LNCAP (cell line): ENCODE results near the gene SLC6A11.

Experiments used
- TF ChIP-seq, protein P1 (sequence below): fragments of 450-650 bp; IDR thresholded peaks from 2 replicates; pipeline ENCODE4 v1.5.1; 2017; ENCODE audit warnings: mild to moderate bottlenecking

The SLC6A11 gene

DNA sequence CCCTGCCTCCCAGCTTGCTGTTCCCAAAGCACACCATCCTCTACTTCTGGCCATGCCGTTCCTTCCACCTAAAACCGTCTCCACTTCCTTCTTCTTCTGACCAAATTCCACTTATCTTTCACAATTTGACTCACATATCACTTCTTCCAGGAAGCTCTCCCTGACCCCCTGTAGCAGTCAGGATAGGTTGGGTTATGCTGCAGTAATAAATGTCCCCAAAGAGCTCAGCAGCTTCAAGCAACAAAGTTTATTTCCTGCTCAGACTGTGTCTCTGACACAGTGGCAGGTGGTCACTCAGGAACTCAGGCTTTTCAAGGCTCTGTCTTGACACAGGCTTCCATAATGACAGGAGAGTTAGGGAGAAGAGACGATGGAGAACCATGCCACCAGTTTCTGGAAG, 27.4 kb downstream of the SLC6A11 start:
- TF ChIP-seq, protein P1, sequence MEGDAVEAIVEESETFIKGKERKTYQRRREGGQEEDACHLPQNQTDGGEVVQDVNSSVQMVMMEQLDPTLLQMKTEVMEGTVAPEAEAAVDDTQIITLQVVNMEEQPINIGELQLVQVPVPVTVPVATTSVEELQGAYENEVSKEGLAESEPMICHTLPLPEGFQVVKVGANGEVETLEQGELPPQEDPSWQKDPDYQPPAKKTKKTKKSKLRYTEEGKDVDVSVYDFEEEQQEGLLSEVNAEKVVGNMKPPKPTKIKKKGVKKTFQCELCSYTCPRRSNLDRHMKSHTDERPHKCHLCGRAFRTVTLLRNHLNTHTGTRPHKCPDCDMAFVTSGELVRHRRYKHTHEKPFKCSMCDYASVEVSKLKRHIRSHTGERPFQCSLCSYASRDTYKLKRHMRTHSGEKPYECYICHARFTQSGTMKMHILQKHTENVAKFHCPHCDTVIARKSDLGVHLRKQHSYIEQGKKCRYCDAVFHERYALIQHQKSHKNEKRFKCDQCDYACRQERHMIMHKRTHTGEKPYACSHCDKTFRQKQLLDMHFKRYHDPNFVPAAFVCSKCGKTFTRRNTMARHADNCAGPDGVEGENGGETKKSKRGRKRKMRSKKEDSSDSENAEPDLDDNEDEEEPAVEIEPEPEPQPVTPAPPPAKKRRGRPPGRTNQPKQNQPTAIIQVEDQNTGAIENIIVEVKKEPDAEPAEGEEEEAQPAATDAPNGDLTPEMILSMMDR = no peak

DNA sequence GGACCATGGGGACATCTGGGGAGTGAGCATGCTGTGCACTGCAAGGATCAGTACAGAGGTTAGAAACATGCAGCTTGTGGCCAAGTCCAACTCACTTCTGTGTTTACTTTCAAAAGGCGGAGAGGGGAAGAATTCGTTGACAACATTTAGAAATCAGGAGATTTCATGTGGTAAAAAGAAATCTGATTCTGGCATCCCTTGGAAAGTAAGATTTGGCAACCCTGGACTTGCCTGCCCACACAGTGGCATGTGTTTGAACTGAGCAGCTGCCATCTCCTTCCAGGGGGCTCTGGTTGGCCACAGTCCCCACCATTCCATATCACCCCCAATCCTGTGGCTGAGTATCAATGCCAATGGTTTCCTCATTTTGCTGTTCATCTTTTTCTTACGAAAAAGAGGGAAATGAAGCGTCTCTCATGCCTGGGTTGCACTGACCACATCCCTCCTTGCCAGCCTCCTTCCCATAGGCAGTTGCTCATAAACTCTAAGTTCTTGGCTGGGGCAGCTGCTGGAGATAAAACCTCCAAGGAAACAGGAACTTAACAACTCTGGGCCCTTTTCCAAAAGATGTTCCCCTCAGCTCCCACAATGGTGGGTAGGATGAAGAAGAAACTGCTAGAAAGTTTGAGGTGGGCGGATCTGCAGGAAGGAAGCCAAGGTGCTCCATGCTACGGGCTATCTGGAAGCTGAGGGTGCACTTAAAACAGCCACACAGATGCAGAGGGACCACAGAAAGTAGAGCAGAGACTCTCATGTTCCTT, 29.2 kb downstream of the SLC6A11 start:
- TF ChIP-seq, protein P1 = no peak

DNA sequence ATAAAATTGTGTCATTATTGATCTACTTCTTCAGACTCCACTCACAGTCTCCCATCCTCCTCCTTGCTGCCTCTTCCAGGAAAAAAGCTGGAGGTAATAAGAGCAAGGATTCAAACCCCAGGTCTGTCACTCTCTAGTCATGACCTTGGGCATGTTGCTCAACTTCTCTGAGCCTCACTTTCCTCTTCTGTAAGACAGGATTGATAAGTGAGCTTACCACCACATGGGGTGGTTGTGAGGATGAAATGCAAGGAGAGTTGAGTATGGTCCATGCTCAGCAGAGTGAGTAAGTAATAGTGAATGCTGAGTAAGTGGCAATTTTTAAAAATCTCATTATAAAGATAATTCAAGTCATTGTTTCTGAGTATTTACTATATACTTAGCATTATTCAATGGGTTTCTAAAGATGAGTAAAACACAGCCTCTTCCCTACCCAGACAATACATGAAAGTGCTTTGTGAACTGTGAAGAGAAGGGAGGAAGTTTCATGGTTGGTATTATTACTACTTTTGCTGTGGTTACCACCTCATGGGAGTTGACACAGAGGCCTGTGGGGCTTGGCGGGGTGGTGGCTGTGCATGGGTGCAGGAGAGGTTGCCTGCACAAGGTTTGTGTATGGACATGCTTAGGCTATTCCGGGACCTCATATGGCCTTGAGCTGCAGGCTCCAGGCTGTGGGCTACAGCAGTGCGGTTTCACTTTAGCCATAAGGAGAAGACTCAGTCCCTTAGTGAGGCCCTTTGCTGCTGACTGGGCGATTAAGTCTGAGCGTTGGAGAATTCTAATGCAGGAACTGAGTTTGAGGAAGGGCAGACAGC, 30.0 kb downstream of the SLC6A11 start:
- TF ChIP-seq, protein P1 = no peak

DNA sequence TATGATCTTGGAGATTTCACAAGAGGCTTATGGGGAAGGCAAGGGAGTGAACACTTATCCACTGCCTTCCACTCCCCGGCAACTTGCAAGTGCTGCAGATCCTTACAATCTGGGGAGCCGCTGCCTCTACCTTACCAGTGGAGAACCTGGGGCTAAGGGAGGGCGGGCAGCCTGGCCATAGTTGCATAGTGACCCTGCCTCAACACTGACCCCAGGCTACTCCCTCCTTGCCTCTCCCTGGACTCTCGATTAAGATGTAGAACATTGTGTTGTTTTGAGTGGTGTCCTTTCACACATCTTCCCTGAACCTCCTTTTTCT, 30.6 kb downstream of the SLC6A11 start:
- TF ChIP-seq, protein P1 = no peak

DNA sequence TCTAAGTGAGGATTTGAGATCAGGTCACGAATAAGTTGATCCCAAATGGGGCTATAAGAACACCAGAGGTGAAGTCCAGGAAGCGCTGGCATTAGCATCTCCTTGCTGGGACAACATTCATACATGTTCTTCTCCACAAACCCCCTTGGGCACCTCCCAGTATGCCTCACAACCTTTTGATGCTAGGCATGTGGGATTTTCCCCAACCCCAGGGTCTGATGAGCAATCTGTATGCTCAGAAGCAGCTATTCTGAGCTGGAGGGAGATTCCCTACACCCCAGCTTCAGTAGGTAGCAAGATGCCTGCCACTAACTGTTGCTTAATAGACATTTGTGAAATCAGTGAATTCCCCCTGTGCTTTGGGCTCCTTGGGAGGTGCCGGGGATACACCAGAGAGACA, 32.2 kb downstream of the SLC6A11 start:
- TF ChIP-seq, protein P1 = no peak

DNA sequence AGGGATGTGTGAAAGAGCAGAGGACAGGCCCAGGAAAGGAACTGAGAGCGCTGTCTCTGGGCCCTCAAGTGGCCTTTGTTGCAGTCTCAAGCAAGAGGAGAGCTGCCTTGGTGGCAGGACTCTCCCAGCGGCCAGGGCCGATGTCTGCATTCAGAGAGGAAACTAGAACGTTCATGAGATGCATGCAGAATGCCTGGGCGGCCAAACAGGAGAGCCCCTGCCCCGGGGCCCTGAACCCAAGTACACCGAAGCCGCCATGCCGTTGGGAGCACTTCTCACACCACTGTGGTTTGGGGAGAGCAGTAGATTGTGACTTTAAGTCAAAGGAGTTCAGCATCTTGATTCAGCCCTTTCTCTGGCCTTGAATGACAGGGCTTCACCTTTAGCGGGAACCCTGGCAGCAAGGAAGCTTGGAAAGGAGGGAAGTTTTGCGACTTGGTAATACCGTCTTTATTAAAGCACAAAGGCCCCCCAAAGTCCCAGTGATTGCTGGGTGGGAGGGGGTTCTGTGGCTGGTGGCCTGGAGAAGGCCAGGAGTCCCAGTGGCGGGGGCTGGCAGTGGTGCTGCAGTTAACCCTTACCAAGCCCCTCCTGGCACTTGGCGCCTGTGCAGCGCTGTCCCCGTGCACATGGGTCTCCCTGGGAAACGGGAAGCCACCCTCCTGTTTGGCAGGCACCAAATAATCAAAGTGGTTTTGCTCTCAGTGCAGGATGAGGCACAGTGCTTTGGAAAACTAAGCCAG, 36.2 kb downstream of the SLC6A11 start:
- TF ChIP-seq, protein P1 = no peak

DNA sequence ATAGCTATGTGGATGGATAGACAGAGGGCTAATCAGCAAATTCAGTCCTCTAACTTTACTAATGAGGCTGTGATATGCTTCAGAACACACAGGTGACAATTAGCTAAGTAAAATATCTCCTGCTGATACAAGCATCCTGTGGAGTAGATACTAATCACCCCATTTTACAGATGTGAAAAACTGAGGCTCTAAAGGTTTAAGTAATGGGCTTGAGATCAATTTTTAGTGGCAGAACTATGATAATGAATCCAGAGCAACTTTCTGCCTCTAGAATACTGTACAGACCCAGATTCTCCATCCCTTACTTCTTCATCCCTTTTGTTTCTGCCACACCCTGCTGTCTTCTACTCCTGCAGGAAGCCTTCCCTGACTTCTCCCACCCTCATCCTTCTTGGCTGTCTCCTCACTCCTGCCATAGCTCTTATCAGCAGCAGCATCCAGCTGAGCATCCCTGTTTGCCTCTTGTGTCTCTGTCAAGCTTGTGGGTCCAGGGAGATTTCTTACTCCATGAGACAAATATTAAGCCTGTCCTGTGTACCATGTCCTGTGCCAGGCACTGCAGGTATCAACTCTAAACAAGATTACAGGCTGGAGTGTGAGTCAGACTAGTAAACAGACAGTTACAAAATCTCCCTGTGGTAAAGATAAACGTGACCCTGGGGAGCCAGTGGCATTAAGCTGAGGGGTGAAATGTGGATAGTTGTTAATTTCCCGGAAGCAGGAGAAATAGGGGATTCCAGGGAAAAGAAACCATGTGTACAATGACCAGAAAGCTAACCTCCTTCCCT, 39.2 kb downstream of the SLC6A11 start:
- TF ChIP-seq, protein P1 = no peak
